Umbilical cord (tissue), 1 donor: ENCODE data around the gene PPIC. TPM values are rescaled to one million over a fixed set of nuclear protein-coding genes. Genes with fewer than 3 reads are reported as not detected.

Source experiments
- total RNA-seq: library from RNA; depleted of rRNA; stranded (reverse); fragments of >200 nt; gene quantifications from one replicate; pipeline ENCODE4 v1.2.3, GENCODE V29; 2014; ENCODE audit warnings: low replicate concordance; ENCODE audit not compliant: insufficient read depth

Gene PPIC
- total RNA-seq, 1 donor from 2014 or later = 160 TPM

Other genes starting within 250 kb of the PPIC start
- 24.3 TPM for gene SNX24, start 191.1 kb downstream of the PPIC start, total RNA-seq
- 7.0 TPM for gene PRDM6, start 52.5 kb upstream of the PPIC start, total RNA-seq